Measurements from ENCODE around the gene ZNF584.

- TF ChIP-seq EZH2 (IDR thresholded peaks at IDR 0.05; ENCODE audit: low read depth) (no peak), CTCF (conservative IDR thresholded peaks at IDR 0.05) (no peak)
Measured at GRCh38 chr19:58466760-58467589, 58.5 kb downstream of the ZNF584 start, which contains the start of gene ZNF324.
